B cell (primary cell): Measurements from ENCODE around the gene LIN9. TPM values are rescaled to one million over a fixed set of nuclear protein-coding genes. Genes with fewer than 3 reads are reported as not detected.

Experiments used
- ATAC-seq: fragments of 200-7000 bp; cut with Tn5 transposase; one replicate; pipeline ENCODE4 v1.10.0; 2021; ENCODE audit warnings: low read depth, mild to moderate bottlenecking, moderate number of reproducible peaks, moderate library complexity
- CTCF ChIA-PET: fragments of 350-600 bp; sonication (Branson Sonifier 250); formaldehyde crosslinking; loops from one replicate; lab custom pipeline; 2021; ENCODE audit warnings: antibody characterized with exemption, inconsistent platforms; lab: Charles Lee
- POLR2A ChIA-PET: fragments of 350-600 bp; sonication (Branson Sonifier 250); formaldehyde crosslinking; loops from one replicate; lab custom pipeline; 2021; ENCODE audit warnings: antibody characterized with exemption; lab: Charles Lee
- DNase-seq: peaks from one replicate; pipeline ENCODE4 v3.0.0; 2013
- H2AFZ ChIP-seq: 2 replicates; pipeline ENCODE4 v1.6.1; 2012; ENCODE audit warnings: mild to moderate bottlenecking, low read depth, low read length; ENCODE audit not compliant: insufficient read depth, poor library complexity, severe bottlenecking
- H3K27ac ChIP-seq, 2 donors: 1 replicate in 1 of 2; 2 replicates in 1 of 2; pipeline ENCODE4 v1.5.1; 2012 to 2013; ENCODE audit warnings: low read length in 2 of 2, mild to moderate bottlenecking in 2 of 2, moderate library complexity in 1 of 2
- H3K27me3 ChIP-seq, 4 experiments: fragments of 200-600 bp in 1 of 4; sonication (generic) in 1 of 4; replicated peaks in 1 of 4; 1 replicate in 2 of 4; 2 replicates in 2 of 4; pipeline versions ENCODE4 v1.6.1 to v1.7.0; 2013 to 2016; ENCODE audit warnings: low read length in 3 of 4, mild to moderate bottlenecking in 2 of 4, mixed read lengths in 1 of 4, moderate library complexity in 1 of 4; ENCODE audit not compliant: insufficient read depth in 4 of 4, control insufficient read depth in 3 of 4; ENCODE audit errors: control extremely low read depth in 1 of 4
- H3K36me3 ChIP-seq, 2 experiments: replicated peaks in 1 of 2; 1 replicate in 1 of 2; 2 replicates in 1 of 2; pipeline versions ENCODE4 v1.6.1 to v1.7.1; 2013; ENCODE audit warnings: low read length in 1 of 2; ENCODE audit not compliant: insufficient read depth in 2 of 2, control insufficient read depth in 1 of 2; ENCODE audit errors: control extremely low read depth in 1 of 2, extremely low read depth in 1 of 2
- H3K4me1 ChIP-seq, 2 donors: fragments of 200-600 bp in 1 of 2; sonication (generic) in 1 of 2; 1 replicate in 1 of 2; 2 replicates in 1 of 2; pipeline versions ENCODE4 v1.5.1 to v1.6.1; 2013 to 2017; ENCODE audit warnings: low read length in 2 of 2; ENCODE audit not compliant: control insufficient read depth in 2 of 2, insufficient read depth in 2 of 2
- H3K4me2 ChIP-seq: replicated peaks from 2 replicates; pipeline ENCODE3; 2012; ENCODE audit warnings: mild to moderate bottlenecking, low read depth, low read length; ENCODE audit not compliant: poor library complexity, severe bottlenecking
- H3K4me3 ChIP-seq, 5 experiments: fragments of 200-600 bp in 1 of 5; sonication (generic) in 1 of 5; 1 replicate in 3 of 5; 2 replicates in 2 of 5; pipeline versions ENCODE4 v1.5.1 to v1.7.0; 2011 to 2016; ENCODE audit warnings: low read length in 4 of 5, mild to moderate bottlenecking in 4 of 5, low read depth in 2 of 5, control low read depth in 1 of 5, moderate library complexity in 1 of 5; ENCODE audit not compliant: insufficient read depth in 1 of 5; ENCODE audit errors: control extremely low read depth in 1 of 5, extremely low read depth in 1 of 5
- H3K79me2 ChIP-seq: fragments of 200-600 bp; sonication (generic); one replicate; pipeline ENCODE4 v1.6.0; 2016; ENCODE audit warnings: low read length; ENCODE audit not compliant: control insufficient read depth, insufficient read depth
- H3K9ac ChIP-seq: fragments of 200-600 bp; sonication (generic); 2 replicates; pipeline ENCODE4 v1.6.1; 2017; ENCODE audit warnings: mild to moderate bottlenecking, low read length, moderate library complexity
- H3K9me3 ChIP-seq, 3 donors: one replicate each; pipeline versions ENCODE4 v1.6.1 to v1.7.1; 2013; ENCODE audit warnings: low read length in 2 of 3; ENCODE audit not compliant: control insufficient read depth in 2 of 3, insufficient read depth in 1 of 3; ENCODE audit errors: control extremely low read depth in 1 of 3
- H4K20me1 ChIP-seq: 2 replicates; pipeline ENCODE4 v1.6.0; 2012; ENCODE audit warnings: mild to moderate bottlenecking, low read length; ENCODE audit not compliant: insufficient read depth, control insufficient read depth, poor library complexity, severe bottlenecking
- H3K27ac Mint-ChIP-seq: one replicate; pipeline ENCODE4 v1.8.0; 2021; ENCODE audit warnings: mixed read lengths
- H3K27me3 Mint-ChIP-seq: one replicate; pipeline ENCODE4 v1.8.0; 2021; ENCODE audit warnings: mixed read lengths
- H3K4me1 Mint-ChIP-seq: one replicate; pipeline ENCODE4 v1.8.0; 2021; ENCODE audit warnings: mixed read lengths
- H3K4me3 Mint-ChIP-seq: one replicate; pipeline ENCODE4 v1.8.0; 2021; ENCODE audit warnings: mixed read lengths
- H3K9me3 Mint-ChIP-seq: one replicate; pipeline ENCODE4 v1.8.0; 2022; ENCODE audit warnings: mixed read lengths; ENCODE audit not compliant: insufficient read depth
- CTCF ChIP-seq: fragments of 200-600 bp; IDR thresholded peaks from one replicate; pipeline ENCODE4 v1.8.0; 2022; ENCODE audit warnings: antibody characterized with exemption, mild to moderate bottlenecking
- EZH2 ChIP-seq: IDR thresholded peaks from 2 replicates; pipeline ENCODE4 v1.6.1; 2012; ENCODE audit warnings: borderline replicate concordance, low read depth, mild to moderate bottlenecking, moderate library complexity, low read length; ENCODE audit not compliant: insufficient read depth, poor library complexity, severe bottlenecking
- WGBS: methylation state at CpG from one replicate; pipeline ENCODE4 v1.1.5; 2013; ENCODE audit warnings: missing lambda C conversion rate; ENCODE audit not compliant: insufficient coverage; 5-methylcytosine and 5-hydroxymethylcytosine counted together
- intact Hi-C: fragments of 100-400 bp; cut with micrococcal nuclease; formaldehyde crosslinking; loops from one replicate; pipeline ENCODE4 v1.10.0; 2022
- polyA plus RNA-seq: library from polyadenylated mRNA; depleted of rRNA; stranded (reverse); fragments of >200 nt; gene quantifications from 2 replicates; pipeline ENCODE4 v1.2.3, GENCODE V29; 2012
- total RNA-seq, 2 donors: library from RNA; stranded (reverse); fragments of 120-200 nt in 1 of 2; gene quantifications; 1 replicate in 1 of 2; 2 replicates in 1 of 2; pipeline versions ENCODE4 v1.2.3 to v1.2.4, GENCODE V29; 2013 to 2022

Gene LIN9
- total and polyA plus RNA-seq, 2 donors (not counting 1 experiment from before 2014, with no cell fraction given), result 1.7 to 6.7 TPM

- Histone ChIP-seq H3K79me2 (no peaks in the 10 kb centered on the region), H3K9me3 (no peaks in the 10 kb centered on the region), H3K4me1 (no peaks in the 10 kb centered on the region), H2AFZ (no peak overlapping the region), H3K36me3 (peaks cover 0 to 7% of the 10 kb centered on the region in 2 experiments), H3K27ac (no peak overlapping the region), H4K20me1 (no peaks in the 10 kb centered on the region), H3K4me3 (no peak overlapping the region), H3K27me3 (no peaks in the 10 kb centered on the region), H3K9ac (no peak overlapping the region), H3K4me2 (no peak overlapping the region)
- intact Hi-C loops, result no loop called here
- TF ChIP-seq CTCF (no peak), EZH2 (no peak)
- ATAC-seq (no peak), DNase-seq (no peak)
- no peak overlapping the region for H3K27ac Mint-ChIP-seq
- WGBS, result 100% methylated on average over 1 of the region's 4 CpGs
- no peaks in the 10 kb centered on the region for H3K9me3 Mint-ChIP-seq
- POLR2A ChIA-PET, result no interaction called here
- H3K4me1 Mint-ChIP-seq, result no peaks in the 10 kb centered on the region
- no peak overlapping the region for H3K4me3 Mint-ChIP-seq
- CTCF ChIA-PET, result no interaction called here
- no peaks in the 10 kb centered on the region for H3K27me3 Mint-ChIP-seq
These were observed 21.4 kb downstream of the LIN9 start for GRCh38 chr1:226287587-226287986.

GRCh38 chr1:226281058-226281457, 27.9 kb downstream of the LIN9 start:
- no peaks in the 10 kb centered on the region for H3K36me3 ChIP-seq
- no peaks in the 10 kb centered on the region for H3K9me3 Mint-ChIP-seq
- ATAC-seq, result no peak
- no peak overlapping the region for H3K4me3 Mint-ChIP-seq
- no peaks in the 10 kb centered on the region for H3K27me3 Mint-ChIP-seq
- H3K9ac ChIP-seq, result no peak overlapping the region
- intact Hi-C loops, result no loop called here
- H3K27ac ChIP-seq, result no peak overlapping the region
- whole genome bisulfite sequencing, result no CpG with 5 or more reads among the region's 1 CpG
- no peaks in the 10 kb centered on the region for H4K20me1 ChIP-seq
- H2AFZ ChIP-seq, result no peak overlapping the region
- no peak overlapping the region for H3K4me2 ChIP-seq
- no peaks in the 10 kb centered on the region for H3K79me2 ChIP-seq
- peaks cover 6% of the 10 kb centered on the region for H3K4me1 Mint-ChIP-seq
- POLR2A ChIA-PET, result no interaction called here
- peaks cover 0 to 5% of the 10 kb centered on the region in 2 donors for H3K4me1 ChIP-seq
- H3K27ac Mint-ChIP-seq, result no peak overlapping the region
- no peak overlapping the region for H3K4me3 ChIP-seq
- H3K27me3 ChIP-seq, result no peaks in the 10 kb centered on the region
- no peak for TF ChIP-seq EZH2
- no peak for TF ChIP-seq CTCF
- no peak for DNase-seq
- no peaks in the 10 kb centered on the region for H3K9me3 ChIP-seq
- CTCF ChIA-PET, result no interaction called here
